ENCODE results near the gene ABCA9. TPM values are rescaled to one million over a fixed set of nuclear protein-coding genes. Genes with fewer than 3 reads are reported as not detected.

The ABCA9 gene
- total RNA-seq, 1 experiment from 2014 or later: not detected

DNA sequence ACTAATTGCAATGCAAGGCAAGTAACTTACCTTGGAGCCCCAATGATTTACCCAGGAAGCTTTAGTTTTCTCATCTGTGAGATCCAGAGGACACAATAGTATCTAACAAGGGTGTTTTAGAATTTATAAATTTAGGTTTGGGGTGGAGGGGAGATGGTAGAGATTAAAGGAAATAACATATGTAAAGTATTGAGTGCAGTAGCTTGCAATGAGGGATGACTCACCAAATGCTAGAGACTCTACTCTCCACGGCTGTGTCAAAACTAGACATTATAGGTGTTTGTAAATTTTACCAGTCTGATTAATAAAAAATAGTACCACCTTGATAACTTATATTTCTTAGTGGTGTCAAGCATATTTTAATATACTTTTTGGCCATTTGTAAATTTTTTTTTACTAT, 3.7 kb upstream of the ABCA9 start:
- no TSS peak for BruUV-seq (replicated peaks)
- Mint-ChIP-seq H3K9me3 (ENCODE audit: low read depth, unreplicated experiment) (peaks cover 4% of the 10 kb centered on the region), H3K27me3 (ENCODE audit: unreplicated experiment) (no peaks in the 10 kb centered on the region), H3K4me3 (ENCODE audit: low read depth, unreplicated experiment) (no peak overlapping the region), H3K36me3 (ENCODE audit: insufficient read depth, unreplicated experiment) (no peaks in the 10 kb centered on the region), H3K4me1 (ENCODE audit: low read depth, unreplicated experiment) (no peaks in the 10 kb centered on the region), H3K27ac (ENCODE audit: unreplicated experiment) (no peak overlapping the region)
- CTCF ChIA-PET: no interaction called here
- intact Hi-C loops (cut with micrococcal nuclease; ENCODE audit: unreplicated experiment): no loop called here
- no peak for DNase-seq
- TF ChIP-seq, protein P1, sequence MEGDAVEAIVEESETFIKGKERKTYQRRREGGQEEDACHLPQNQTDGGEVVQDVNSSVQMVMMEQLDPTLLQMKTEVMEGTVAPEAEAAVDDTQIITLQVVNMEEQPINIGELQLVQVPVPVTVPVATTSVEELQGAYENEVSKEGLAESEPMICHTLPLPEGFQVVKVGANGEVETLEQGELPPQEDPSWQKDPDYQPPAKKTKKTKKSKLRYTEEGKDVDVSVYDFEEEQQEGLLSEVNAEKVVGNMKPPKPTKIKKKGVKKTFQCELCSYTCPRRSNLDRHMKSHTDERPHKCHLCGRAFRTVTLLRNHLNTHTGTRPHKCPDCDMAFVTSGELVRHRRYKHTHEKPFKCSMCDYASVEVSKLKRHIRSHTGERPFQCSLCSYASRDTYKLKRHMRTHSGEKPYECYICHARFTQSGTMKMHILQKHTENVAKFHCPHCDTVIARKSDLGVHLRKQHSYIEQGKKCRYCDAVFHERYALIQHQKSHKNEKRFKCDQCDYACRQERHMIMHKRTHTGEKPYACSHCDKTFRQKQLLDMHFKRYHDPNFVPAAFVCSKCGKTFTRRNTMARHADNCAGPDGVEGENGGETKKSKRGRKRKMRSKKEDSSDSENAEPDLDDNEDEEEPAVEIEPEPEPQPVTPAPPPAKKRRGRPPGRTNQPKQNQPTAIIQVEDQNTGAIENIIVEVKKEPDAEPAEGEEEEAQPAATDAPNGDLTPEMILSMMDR (IDR thresholded peaks at IDR 0.05; ENCODE audit: unreplicated experiment): no peak

DNA sequence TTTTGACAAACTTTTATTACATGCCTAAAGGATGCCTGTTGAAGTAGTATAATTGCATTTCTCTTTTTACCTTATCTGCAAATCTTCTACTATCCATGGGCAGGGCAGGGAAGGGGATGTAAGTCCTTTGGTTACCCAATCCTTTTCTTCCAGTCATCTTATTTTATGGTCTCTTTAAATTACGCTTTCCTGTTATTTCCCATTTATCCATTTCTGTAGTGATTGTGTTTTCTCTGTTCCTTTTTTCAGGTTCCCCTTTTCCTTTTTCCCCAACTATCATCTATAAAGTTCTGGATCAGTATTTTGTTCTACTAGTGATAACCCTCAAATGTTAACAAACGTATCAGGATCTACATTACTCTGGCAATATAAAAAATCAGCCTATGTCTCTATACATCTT, 3.3 kb upstream of the ABCA9 start:
- no peak overlapping the region for H3K27ac Mint-ChIP-seq (ENCODE audit: unreplicated experiment)
- no peak for DNase-seq
- H3K4me1 Mint-ChIP-seq (ENCODE audit: low read depth, unreplicated experiment): no peaks in the 10 kb centered on the region
- CTCF ChIA-PET: no interaction called here
- intact Hi-C loops (cut with micrococcal nuclease; ENCODE audit: unreplicated experiment): no loop called here
- H3K4me3 Mint-ChIP-seq (ENCODE audit: low read depth, unreplicated experiment): no peak overlapping the region
- H3K36me3 Mint-ChIP-seq (ENCODE audit: insufficient read depth, unreplicated experiment): no peaks in the 10 kb centered on the region
- no peaks in the 10 kb centered on the region for H3K27me3 Mint-ChIP-seq (ENCODE audit: unreplicated experiment)
- TF ChIP-seq, protein P1 (IDR thresholded peaks at IDR 0.05; ENCODE audit: unreplicated experiment): no peak
- no TSS peak for BruUV-seq (replicated peaks)
- peaks cover 4% of the 10 kb centered on the region for H3K9me3 Mint-ChIP-seq (ENCODE audit: low read depth, unreplicated experiment)

DNA sequence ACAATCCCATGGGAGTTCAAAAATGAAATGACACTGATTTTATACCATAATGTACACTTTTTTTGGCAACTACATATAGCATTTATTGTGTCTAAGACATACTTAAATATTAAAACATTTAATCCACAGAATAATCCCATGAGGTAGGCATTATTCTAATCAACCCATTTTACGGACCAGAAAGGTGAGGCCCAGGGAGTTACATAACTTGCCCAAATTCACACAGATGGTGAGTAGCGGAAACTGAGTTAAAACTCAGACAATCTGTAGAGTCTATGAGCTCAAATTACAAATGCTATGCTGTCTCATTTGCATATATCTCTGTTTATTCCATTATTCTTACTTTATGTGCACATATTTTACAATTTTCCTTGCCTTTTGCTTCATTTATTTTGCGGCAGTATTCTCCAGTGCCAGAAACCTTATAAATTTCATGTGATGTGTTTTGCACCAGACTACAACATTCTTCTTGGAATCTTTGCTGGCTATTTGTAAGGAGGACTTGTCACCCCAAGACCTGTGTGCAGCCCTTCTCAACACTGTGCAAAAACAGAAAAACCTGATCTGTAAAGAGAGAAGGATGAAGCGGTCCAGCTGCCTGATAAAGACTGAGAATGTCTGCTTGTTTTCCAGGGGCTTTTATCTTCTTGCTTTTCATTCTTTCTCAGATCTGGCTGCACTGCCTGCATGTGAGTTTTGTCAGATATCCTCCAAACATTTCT, 2.3 kb upstream of the ABCA9 start:
- no peaks in the 10 kb centered on the region for H3K4me1 Mint-ChIP-seq (ENCODE audit: low read depth, unreplicated experiment)
- H3K9me3 Mint-ChIP-seq (ENCODE audit: low read depth, unreplicated experiment): peaks cover 4% of the 10 kb centered on the region
- intact Hi-C loops (cut with micrococcal nuclease; ENCODE audit: unreplicated experiment): no loop called here
- no peak overlapping the region for H3K27ac Mint-ChIP-seq (ENCODE audit: unreplicated experiment)
- DNase-seq: no peak
- CTCF ChIA-PET: no interaction called here
- BruUV-seq (replicated peaks): no TSS peak
- H3K36me3 Mint-ChIP-seq (ENCODE audit: insufficient read depth, unreplicated experiment): no peaks in the 10 kb centered on the region
- TF ChIP-seq, protein P1 (IDR thresholded peaks at IDR 0.05; ENCODE audit: unreplicated experiment): no peak
- no peaks in the 10 kb centered on the region for H3K27me3 Mint-ChIP-seq (ENCODE audit: unreplicated experiment)
- H3K4me3 Mint-ChIP-seq (ENCODE audit: low read depth, unreplicated experiment): no peak overlapping the region

DNA sequence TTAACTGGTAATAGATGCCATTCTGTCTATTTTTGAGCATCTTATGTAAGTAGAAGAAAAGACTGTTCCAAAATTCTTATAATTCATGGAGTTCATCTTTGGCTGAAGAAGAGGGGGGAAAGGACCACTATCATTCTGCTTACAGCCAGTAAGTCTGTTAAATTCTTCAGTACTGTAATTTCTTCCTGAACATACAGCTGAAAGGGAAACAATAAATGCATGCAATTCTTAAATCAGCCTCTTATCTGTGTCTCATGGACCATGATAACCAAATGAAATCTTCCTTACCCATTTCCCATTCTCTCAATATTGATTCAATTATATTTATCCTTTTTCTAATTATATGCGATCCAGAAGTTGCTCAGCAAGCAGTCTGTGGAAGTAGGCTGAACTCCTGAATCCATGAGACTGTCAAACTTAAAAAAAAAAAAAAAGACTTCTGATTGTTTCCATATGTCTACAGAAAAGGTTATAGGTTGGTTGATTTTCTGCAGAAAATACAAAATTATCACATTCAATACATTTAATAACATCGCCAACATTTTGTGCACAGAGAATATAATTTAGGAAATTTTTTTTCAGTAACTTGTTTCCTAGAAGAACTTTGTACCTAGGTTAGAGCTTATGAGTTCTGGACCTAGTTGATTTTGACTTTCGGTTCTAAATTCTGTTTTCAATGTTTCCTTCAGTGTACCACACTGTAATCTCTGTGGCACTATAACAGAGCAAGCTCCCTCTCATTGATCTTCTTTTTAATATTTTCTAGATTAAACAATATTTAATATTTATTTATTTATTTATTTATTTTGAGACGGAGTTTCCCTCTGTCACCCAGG, 1.2 kb upstream of the ABCA9 start:
- no TSS peak for BruUV-seq (replicated peaks)
- Mint-ChIP-seq H3K9me3 (ENCODE audit: low read depth, unreplicated experiment) (peaks cover 4% of the 10 kb centered on the region), H3K4me3 (ENCODE audit: low read depth, unreplicated experiment) (no peak overlapping the region), H3K36me3 (ENCODE audit: insufficient read depth, unreplicated experiment) (no peaks in the 10 kb centered on the region), H3K27me3 (ENCODE audit: unreplicated experiment) (no peaks in the 10 kb centered on the region), H3K27ac (ENCODE audit: unreplicated experiment) (no peak overlapping the region), H3K4me1 (ENCODE audit: low read depth, unreplicated experiment) (no peaks in the 10 kb centered on the region)
- TF ChIP-seq, protein P1 (IDR thresholded peaks at IDR 0.05; ENCODE audit: unreplicated experiment): no peak
- intact Hi-C loops (cut with micrococcal nuclease; ENCODE audit: unreplicated experiment): no loop called here
- CTCF ChIA-PET: no interaction called here
- no peak for DNase-seq
